NCI-H510A (cell line): Measurements from ENCODE around the gene CIB4.

ENCODE experiments used
- DNase-seq: peaks from one replicate; lab custom pipeline; 2025; lab: John Stamatoyannopoulos, UW

Gene CIB4

GRCh38 chr2:26550276-26551015 is 90.7 kb downstream of the CIB4 start:
- DNase-seq, result no peak

GRCh38 chr2:26542676-26543505 is 98.3 kb downstream of the CIB4 start:
- no peak for DNase-seq

- peak; percentile 44 for DNase-seq
Measured at GRCh38 chr2:26542194-26542455, 99.0 kb downstream of the CIB4 start.

- DNase-seq, result peak; percentile 49
Measured at GRCh38 chr2:26541401-26542193, 99.6 kb downstream of the CIB4 start.

- DNase-seq, result peak; percentile 17
Measured at GRCh38 chr2:26540961-26541360, 100.2 kb downstream of the CIB4 start.

- no peak for DNase-seq
Measured at GRCh38 chr2:26540306-26540705, 100.9 kb downstream of the CIB4 start.

GRCh38 chr2:26537826-26538475 is 103.2 kb downstream of the CIB4 start:
- no peak for DNase-seq

GRCh38 chr2:26537069-26537825 is 103.9 kb downstream of the CIB4 start:
- no peak for DNase-seq

GRCh38 chr2:26536371-26537068 is 104.6 kb downstream of the CIB4 start:
- DNase-seq, result no peak

GRCh38 chr2:26535663-26536275 is 105.4 kb downstream of the CIB4 start:
- DNase-seq, result no peak

GRCh38 chr2:26534865-26535662 is 106.1 kb downstream of the CIB4 start:
- DNase-seq, result no peak

GRCh38 chr2:26534098-26534864 is 106.9 kb downstream of the CIB4 start:
- DNase-seq, result no peak

- DNase-seq, result no peak
Measured at GRCh38 chr2:26533661-26534060, 107.5 kb downstream of the CIB4 start.

GRCh38 chr2:26532301-26533250 is 108.6 kb downstream of the CIB4 start:
- DNase-seq, result no peak
